Bronchial epithelial cell (primary cell): Measurements from ENCODE around the gene SIRT3. TPM values are rescaled to one million over a fixed set of nuclear protein-coding genes. Genes with fewer than 3 reads are reported as not detected.

ENCODE experiments used
- DNase-seq: peaks from one replicate; pipeline ENCODE4 v3.0.0-alpha.2; 2010; ENCODE audit warnings: low read depth
- FAIRE-seq: peaks from 2 replicates; lab custom pipeline; 2011; peaks lifted over from hg19 to GRCh38; lab: Jason Lieb, UNC
- H3K27me3 ChIP-seq: 2 replicates; pipeline ENCODE4 v1.5.1; 2011; ENCODE audit warnings: low read length; ENCODE audit not compliant: control insufficient read depth, insufficient read depth
- H3K36me3 ChIP-seq: 2 replicates; pipeline ENCODE4 v1.5.1; 2011; ENCODE audit warnings: low read length; ENCODE audit not compliant: control insufficient read depth, insufficient read depth
- H3K4me3 ChIP-seq: 2 replicates; pipeline ENCODE4 v1.5.1; 2011; ENCODE audit warnings: mild to moderate bottlenecking, low read depth, low read length, control low read depth
- total RNA-seq: library from RNA; depleted of rRNA; stranded (reverse); fragments of >200 nt; gene quantifications from 2 replicates; pipeline ENCODE4 v1.2.1, GENCODE V29; 2014
- TF ChIP-seq, protein P1 (sequence below): IDR thresholded peaks from 2 replicates; pipeline ENCODE4 v1.5.1; 2011; ENCODE audit warnings: mild to moderate bottlenecking, moderate library complexity, low read length, control low read depth, inconsistent platforms; ENCODE audit not compliant: insufficient read depth, severe bottlenecking

The SIRT3 gene
- total RNA-seq, 1 donor from 2014 or later = 7.9 TPM

DNA sequence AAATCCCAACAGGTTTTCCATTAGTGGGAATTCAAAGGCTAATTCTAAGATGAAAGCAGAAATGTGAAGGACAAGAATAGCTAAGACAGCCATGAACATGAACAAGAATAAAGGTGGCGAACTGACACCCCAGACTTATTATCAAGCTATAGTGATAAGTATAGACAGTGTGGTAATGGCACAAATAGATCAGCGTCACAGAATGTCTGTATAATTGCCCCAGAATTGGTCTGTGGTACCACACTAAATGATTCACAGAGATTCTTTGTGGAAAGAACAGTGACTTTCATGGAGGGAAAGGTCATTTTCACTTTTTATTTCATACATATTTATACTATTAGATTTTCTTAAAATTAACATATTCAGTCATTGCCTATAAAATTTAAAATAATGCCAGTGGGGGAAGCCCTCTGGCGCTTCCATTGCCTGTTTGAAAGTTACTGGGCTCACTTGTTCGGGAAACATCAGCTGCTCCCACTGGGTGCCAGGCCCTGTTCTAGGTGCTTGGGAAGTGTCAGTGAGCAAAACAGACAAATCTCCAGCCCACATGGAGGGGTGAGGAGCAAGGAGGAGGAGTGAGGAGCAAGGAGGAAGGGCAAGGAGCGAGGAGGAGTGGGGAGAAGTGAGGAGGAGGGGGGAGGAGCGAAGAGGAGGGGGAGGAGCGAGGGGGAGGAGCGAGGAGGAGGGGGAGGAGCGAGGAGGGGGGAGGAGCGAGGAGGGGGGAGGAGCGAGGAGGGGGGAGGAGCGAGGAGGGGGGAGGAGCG, 30.7 kb upstream of the SIRT3 start:
- TF ChIP-seq, protein P1, sequence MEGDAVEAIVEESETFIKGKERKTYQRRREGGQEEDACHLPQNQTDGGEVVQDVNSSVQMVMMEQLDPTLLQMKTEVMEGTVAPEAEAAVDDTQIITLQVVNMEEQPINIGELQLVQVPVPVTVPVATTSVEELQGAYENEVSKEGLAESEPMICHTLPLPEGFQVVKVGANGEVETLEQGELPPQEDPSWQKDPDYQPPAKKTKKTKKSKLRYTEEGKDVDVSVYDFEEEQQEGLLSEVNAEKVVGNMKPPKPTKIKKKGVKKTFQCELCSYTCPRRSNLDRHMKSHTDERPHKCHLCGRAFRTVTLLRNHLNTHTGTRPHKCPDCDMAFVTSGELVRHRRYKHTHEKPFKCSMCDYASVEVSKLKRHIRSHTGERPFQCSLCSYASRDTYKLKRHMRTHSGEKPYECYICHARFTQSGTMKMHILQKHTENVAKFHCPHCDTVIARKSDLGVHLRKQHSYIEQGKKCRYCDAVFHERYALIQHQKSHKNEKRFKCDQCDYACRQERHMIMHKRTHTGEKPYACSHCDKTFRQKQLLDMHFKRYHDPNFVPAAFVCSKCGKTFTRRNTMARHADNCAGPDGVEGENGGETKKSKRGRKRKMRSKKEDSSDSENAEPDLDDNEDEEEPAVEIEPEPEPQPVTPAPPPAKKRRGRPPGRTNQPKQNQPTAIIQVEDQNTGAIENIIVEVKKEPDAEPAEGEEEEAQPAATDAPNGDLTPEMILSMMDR = no peak
- no peak for FAIRE-seq
- no peak for DNase-seq

DNA sequence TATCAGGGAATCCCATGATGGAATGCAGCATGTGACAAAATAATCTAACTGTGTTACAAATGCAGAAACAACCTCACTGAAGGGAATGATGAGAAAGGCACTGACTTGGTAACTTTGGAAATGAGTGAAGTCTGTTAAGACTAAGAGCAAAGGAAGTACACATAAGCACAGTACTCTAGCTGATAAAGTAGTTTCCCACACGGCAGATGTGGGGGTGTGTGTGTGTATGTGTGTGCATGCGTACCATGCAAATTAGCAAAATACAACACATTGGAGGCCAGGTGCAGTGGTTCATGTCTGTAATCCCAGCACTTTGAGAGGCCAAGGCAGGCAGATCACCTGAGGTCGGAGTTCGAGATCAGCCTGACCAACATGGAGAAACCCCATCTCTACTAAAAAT, 25.5 kb upstream of the SIRT3 start:
- Histone ChIP-seq H3K4me3 (no peak overlapping the region), H3K36me3 (no peaks in the 10 kb centered on the region), H3K27me3 (no peaks in the 10 kb centered on the region)
- FAIRE-seq (no peak), DNase-seq (no peak)
- TF ChIP-seq, protein P1 = no peak

More for the DNA sequence above, 30.7 kb upstream of the SIRT3 start:
- no peaks in the 10 kb centered on the region for H3K27me3 ChIP-seq
- H3K36me3 ChIP-seq = no peaks in the 10 kb centered on the region
- H3K4me3 ChIP-seq = no peak overlapping the region

DNA sequence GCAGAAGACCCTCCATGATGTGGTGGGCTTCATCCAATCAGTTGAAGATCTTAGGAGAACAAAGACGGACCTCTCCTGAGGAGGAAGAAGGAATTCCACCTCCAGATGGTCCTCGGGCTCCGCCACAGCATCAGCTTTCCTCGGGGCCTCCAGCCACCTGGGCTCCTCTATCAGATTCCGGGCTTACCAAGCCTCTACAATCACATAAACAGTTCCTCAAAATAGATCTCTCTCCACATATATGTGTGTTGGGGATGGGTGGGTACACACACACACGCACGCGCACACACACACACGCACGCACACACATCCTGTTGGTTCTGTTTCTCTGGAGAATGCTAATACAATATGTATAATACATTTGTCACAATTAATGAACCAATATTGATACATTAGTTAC, 23.3 kb upstream of the SIRT3 start:
- Histone ChIP-seq H3K36me3 (no peaks in the 10 kb centered on the region), H3K4me3 (no peak overlapping the region), H3K27me3 (no peaks in the 10 kb centered on the region)
- no peak for DNase-seq
- no peak for FAIRE-seq
- TF ChIP-seq, protein P1 = no peak

DNA sequence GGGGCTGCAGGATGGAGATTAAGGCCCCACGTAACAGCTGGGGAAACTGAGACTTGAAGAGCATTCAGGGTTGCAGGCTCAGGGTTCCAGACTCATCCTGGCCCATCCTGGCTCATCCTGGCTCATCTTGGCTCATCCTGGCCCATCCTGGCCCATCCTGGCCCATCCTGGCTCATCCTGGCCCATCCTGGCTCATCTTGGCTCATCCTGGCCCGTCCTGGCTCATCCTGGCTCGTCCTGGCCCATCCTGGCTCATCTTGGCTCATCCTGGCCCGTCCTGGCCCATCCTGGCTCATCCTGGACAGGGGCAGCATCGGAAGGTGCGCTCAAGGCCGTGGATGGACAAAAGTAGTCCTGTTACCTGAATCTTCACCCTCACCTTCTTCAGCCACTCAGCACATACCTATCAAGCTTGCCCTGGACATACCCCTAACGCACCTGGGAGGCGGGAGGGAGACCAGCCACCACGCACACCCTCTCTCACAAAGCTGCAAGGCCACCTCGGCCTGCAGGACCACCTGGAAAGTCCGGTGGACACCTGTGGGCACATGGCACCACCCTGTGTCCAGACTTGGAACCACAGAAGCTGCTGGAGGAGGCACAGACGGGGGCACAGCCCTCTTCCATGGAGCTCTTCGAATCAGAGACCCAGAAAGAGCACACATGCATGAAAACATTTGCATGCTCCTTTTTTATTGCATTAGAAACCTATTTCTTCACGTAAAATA, 21.8 kb upstream of the SIRT3 start:
- Histone ChIP-seq H3K27me3 (no peaks in the 10 kb centered on the region), H3K36me3 (no peaks in the 10 kb centered on the region), H3K4me3 (no peak overlapping the region)
- FAIRE-seq (no peak), DNase-seq (no peak)
- TF ChIP-seq, protein P1 = peak; percentile 24

DNA sequence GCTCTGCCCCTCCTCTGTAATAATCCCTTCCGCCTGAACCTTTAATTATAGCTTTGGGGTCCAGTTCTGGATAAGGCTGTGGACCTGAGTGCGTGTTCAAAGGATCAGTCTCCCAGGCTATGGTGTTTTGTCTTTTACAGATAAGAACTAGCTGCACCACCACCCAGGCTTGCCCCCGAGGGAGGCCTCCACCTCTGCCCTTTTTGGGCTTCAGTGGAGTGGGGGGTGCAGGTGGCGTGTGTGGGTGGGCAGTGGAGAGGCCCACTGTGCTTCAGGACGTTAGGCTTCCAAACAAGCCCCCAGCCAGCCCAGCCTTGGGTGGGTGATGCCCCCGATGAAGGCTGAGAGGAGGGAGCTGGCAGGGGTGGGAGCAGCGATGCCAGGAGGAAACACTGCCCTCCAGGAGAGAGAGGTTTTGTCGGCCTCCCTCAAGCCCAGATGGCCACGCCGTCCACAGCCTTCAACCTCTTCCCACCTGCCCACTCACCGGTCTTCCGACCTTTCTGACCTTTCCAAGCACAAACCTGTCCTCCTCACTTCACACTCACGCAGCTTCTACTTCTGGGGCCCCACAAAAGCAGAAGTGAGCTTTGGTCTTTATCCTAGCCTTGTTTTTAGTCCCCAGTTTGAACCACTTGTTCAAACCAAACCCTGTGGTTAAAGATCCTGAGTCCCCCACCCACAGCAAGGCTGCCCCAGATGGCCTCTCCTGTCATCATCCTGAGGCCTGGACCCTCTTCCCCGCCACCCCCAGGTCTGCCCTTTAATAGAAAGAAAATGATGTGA, 21.0 kb upstream of the SIRT3 start:
- no peak for DNase-seq
- TF ChIP-seq, protein P1 = no peak
- no peak for FAIRE-seq
- peaks cover 4% of the 10 kb centered on the region for H3K36me3 ChIP-seq
- no peaks in the 10 kb centered on the region for H3K27me3 ChIP-seq
- H3K4me3 ChIP-seq = no peak overlapping the region
